ENCODE data around the gene ERCC8.
"Not testable (repeated sequence)": the region's sequence is repeated elsewhere in the genome, so short reads cannot be mapped to it uniquely, and the experiment has no call there.

ERCC8 gene

GRCh38 chr5:60903356-60903755 lies 41.5 kb downstream of the ERCC8 start:
- DNase-seq, result no peak

GRCh38 chr5:60896991-60897390 lies 47.9 kb downstream of the ERCC8 start:
- no peak for DNase-seq

- DNase-seq, result no peak
These were observed 51.3 kb downstream of the ERCC8 start for GRCh38 chr5:60893521-60893920.

GRCh38 chr5:60891667-60892066 lies 53.2 kb downstream of the ERCC8 start:
- DNase-seq, result no peak

GRCh38 chr5:60888359-60889061 lies 56.4 kb downstream of the ERCC8 start:
- no peak for DNase-seq

- DNase-seq, result no peak
These were observed 57.1 kb downstream of the ERCC8 start for GRCh38 chr5:60887746-60888145.

GRCh38 chr5:60887096-60887495 lies 57.8 kb downstream of the ERCC8 start:
- no peak for DNase-seq

GRCh38 chr5:60886158-60886557 lies 58.7 kb downstream of the ERCC8 start:
- peak; percentile 9 for DNase-seq

- no peak for DNase-seq
These were observed 61.6 kb downstream of the ERCC8 start for GRCh38 chr5:60883229-60883628.

- DNase-seq, result no peak
These were observed 72.0 kb downstream of the ERCC8 start for GRCh38 chr5:60872892-60873291.

- DNase-seq, result no peak
These were observed 74.0 kb downstream of the ERCC8 start for GRCh38 chr5:60870857-60871256.

- not testable (repeated sequence) for DNase-seq
These were observed 84.3 kb downstream of the ERCC8 start for GRCh38 chr5:60860572-60860971.

- no peak for DNase-seq
These were observed 88.8 kb downstream of the ERCC8 start for GRCh38 chr5:60856066-60856465.

GRCh38 chr5:60852940-60853339 lies 91.9 kb downstream of the ERCC8 start:
- no peak for DNase-seq

- no peak for DNase-seq
These were observed 92.6 kb downstream of the ERCC8 start for GRCh38 chr5:60852317-60852716.

GRCh38 chr5:60851626-60852025 lies 93.2 kb downstream of the ERCC8 start:
- no peak for DNase-seq

- DNase-seq, result no peak
These were observed 98.6 kb downstream of the ERCC8 start for GRCh38 chr5:60846298-60846697.

GRCh38 chr5:60843936-60844905 lies 100.6 kb downstream of the ERCC8 start, which contains the start of gene ELOVL7:
Gene ELOVL7 (minus strand): TSS chr5:60844269. CDS start chr5:60787397, 56,872 bp downstream.
- peak; percentile 90 for DNase-seq

GRCh38 chr5:60843386-60843935 lies 101.4 kb downstream of the ERCC8 start:
- DNase-seq, result no peak

- no peak for DNase-seq
These were observed 101.9 kb downstream of the ERCC8 start for GRCh38 chr5:60842871-60843385.

GRCh38 chr5:60841361-60841760 lies 103.5 kb downstream of the ERCC8 start:
- no peak for DNase-seq

- DNase-seq, result no peak
These were observed 108.7 kb downstream of the ERCC8 start for GRCh38 chr5:60836131-60836530.

GRCh38 chr5:60835554-60835953 lies 109.3 kb downstream of the ERCC8 start:
- DNase-seq, result no peak
